ENCODE data around the gene PRSS21.
A peak's percentile ranks its signal among the peaks of the same experiment; 100 is the strongest.

PRSS21 gene

DNA sequence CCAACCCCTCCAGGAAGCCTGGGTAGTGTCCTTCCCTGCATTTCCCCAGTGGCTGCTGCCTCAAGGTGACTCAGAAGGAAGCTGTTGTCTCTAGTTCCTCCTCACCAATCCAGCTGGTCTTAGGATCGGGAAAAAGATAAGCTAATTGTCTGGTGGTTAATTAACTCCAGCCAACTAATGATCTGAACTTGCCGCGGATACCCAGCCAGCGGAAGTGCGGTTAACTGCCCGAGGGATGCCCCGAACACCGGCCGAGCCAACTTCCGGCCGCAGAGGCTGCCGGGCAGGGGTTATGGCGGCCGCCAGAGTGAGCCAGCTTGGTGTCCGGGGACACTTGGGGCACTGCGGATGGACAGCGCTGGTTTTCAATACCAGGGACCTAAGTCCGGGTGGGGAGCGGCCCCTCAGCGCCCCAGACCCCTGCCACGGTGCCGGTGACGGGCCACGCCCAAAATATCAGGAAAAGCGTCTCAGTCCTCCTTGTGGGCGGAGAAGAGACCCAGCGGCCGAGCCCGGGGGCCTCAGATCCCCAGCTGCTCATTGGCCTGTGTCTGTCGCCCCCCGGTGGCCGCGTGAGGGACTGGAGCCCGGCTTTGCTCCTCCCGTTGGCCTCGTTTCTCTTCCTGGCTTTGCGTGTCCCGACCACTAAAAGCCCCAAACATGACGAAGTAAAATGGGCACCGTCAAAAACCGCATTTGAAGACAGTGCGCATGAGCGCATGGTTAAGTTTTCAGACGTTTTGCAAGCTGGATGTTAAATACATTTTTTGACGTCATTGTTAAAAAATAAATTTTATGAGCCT lies 51.2 kb downstream of the PRSS21 start:
- peaks cover 13% of the 10 kb centered on the region for H3K4me1 ChIP-seq (ENCODE audit: control insufficient read depth, insufficient read depth, low read length, poor library complexity, severe bottlenecking)
- no peaks in the 10 kb centered on the region for H3K27me3 ChIP-seq (replicated peaks; ENCODE audit: control insufficient read depth, insufficient read depth, low read length, poor library complexity, severe bottlenecking)
- peak overlapping the region; percentile 72 for H3K4me3 ChIP-seq (ENCODE audit: insufficient read depth, low read depth, low read length, poor library complexity, severe bottlenecking)
- no peaks in the 10 kb centered on the region for H3K9me3 ChIP-seq (ENCODE audit: control insufficient read depth, low read length)
- peak; percentile 93 to 94 (median 94) for DNase-seq
- H3K36me3 ChIP-seq (ENCODE audit: control insufficient read depth, insufficient read depth, low read length) = no peaks in the 10 kb centered on the region
- H3K27ac ChIP-seq (ENCODE audit: insufficient read depth, low read length, poor library complexity, severe bottlenecking) = peak overlapping the region; percentile 80
